GM19328 (cell line): ENCODE results near the gene PLXNB3.
"Not testable (repeated sequence)": the region's sequence is repeated elsewhere in the genome, so short reads cannot be mapped to it uniquely, and the experiment has no call there.

Experiments used
- ATAC-seq: cut with Tn5 transposase; IDR thresholded peaks from one replicate; pipeline ENCODE4 v1.9.1; 2021; ENCODE audit warnings: mild to moderate bottlenecking, moderate library complexity; ENCODE audit not compliant: unreplicated experiment

Gene PLXNB3

DNA sequence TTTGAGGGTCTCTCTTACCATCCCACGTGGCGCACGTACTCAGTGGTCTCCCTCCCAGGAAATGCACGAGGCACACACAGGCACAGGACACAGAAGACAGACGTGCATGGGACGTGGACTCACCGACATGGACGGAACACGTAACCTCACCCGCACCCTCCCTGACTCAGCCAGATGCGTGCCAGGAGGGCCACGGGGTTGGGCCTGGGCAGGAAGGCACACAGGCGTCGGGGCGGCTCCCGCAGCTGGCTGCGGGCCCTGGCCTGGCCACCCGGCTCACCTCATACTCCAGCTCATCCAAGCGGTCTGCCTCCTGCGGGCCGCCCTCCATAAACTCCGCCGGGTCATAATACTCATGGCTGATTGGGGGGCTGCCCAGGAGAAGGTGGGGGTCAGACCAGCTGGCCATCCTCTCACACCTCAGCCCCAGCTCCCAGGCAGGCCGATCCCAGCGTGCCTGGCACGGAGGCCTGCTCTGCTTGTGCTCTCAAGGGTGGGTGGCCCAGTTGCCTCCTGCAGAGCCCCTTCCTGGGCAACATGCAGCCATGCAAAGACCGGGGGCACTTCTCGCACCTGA lies 43.0 kb downstream of the PLXNB3 start:
- no peak for ATAC-seq

DNA sequence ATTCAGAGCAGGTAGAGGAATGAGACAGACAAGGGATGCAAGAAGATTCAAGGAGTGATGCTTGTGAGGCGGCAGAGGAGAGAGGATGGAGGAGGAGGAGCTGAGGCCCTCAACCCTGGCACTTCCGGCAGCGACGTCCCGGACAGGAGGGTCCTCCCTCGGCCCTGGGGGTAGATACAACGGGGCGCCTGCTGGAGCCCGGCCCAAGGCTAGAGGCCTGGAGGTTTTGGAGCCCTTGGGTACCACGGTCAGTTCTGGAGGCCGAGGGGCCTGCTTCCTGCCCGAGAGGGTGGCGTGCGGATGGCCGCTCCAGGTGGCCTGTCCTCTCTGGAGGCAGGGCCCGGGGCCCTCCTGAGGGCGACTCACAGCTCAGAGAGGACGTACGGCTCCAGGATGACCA lies 43.9 kb downstream of the PLXNB3 start:
- no peak for ATAC-seq

DNA sequence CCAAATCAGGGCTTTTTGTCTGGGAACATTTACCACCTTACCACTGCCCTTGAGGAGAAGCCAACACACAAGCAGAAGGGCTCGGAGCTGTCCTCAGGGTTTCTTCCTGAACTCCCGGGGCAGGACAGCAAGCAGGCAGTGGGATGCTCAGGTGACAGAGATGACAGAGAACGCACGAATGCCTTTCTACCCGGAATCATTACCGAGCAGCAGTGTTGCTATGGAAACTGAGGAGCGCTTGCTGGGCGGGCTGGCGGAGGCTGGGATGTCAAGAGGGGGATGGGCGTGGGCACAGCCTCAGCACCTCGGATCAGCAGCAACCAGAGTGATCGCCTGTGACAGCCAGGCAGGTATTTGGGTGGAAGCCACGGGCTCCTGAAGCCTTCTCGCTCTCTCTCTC lies 48.2 kb downstream of the PLXNB3 start:
- ATAC-seq = no peak

DNA sequence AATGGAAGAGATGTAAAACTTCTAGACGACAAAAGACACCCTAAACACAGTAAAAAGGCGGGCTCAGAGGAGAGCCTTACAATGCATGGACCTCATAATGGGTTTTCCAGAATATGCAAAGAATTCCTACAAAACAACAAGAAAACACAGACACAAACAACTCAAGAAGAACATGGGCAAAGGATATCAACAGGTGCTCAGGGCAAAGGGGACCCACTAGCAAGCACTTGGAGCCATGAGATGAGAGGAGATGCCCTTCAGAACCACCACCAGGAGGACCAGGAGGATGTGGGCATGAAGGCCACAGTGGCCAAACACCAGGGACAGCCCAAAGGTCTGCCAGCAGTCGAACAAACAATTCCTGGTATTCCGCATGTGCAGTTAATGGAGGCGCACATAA lies 49.1 kb downstream of the PLXNB3 start:
- no peak for ATAC-seq

DNA sequence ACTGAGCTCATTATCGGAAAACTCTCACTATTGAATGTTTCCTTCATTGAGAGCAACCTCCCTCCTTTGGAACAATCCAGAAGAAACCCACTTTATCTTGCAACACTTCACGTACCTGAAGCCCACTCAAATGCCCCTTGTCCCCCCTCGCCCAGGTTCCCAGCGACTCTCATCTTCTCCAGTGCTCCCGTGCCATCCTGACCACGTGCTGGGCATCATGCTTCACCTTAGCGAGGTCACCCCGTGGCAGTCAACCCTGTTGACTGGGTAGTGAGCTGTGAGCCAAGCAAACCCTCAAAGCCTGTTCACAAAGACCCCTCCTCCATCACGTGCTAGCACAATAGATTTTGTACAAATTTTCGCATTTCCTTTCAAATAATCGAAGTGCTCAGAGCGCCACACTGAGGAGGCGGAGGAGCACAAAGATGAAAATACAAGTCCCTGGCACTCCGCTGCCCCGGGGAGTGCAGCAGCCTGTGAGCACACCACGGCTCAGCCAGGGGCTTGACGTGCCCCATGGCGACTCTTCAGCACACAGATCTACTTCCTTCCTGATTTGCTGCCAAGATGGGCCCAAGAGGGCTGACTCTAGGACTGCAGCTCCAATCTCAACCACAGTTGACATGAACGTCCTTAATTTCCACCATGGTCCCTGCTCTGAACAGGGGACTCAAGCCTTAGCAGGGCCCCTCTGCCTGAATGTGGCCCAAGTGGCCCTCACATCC lies 50.7 kb downstream of the PLXNB3 start:
- ATAC-seq = no peak

DNA sequence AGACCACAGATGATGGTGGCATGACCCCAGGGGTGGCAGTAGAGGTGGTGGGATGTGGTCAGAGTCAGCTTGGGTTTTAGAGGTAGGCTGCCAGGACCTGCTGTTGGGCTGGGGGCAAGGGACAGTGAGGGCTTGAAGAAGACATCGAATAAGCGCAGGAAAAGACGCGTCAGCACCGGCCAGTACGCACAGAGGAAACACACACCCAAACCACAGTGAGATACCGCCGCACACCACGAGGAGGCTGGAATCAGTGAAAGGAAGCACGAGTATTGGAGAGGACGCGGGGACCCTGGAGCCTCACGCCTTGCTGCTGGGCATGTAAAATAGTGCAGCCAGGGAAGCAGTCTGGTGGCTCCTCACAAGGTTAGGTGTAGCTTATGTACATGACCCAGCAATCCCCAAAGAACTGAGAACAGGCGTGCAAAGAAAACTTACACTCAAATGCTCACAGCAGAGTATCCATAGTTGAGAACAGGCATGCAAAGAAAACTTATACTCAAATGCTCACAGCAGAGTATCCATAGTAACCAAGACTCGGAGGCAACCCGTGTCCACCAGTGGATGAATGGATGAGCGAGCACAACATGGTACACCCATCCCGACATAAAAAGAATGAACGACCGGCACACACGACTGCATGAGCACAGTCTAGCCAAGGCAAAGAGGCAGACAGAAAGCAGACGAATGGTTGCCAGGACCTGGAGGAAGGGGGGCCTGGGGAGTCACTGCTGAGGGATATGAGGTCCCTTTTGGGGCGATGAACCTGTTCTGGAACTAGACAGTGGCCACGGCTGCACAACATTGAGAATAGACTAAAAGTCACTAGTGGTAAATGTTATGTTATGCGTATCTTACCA lies 53.0 kb downstream of the PLXNB3 start:
- ATAC-seq = no peak

DNA sequence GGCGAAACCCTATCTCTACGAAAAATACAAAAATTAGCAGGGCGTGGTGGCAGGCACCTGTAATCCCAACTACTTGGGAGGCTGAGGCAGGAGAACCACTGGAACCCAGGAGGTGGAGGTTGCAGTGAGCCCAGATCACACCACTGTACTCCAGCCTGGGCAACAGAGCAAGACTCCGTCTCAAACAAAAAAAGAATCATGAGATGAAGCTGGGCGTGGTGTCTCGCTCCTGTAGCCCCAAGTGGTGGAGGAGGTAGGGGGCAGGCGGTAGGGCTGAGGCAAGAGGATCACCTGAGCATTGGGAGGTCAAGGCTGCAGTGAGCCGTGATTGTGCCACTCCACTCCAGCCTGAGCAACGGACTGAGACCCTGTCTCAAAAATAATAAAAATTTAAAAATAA lies 54.0 kb downstream of the PLXNB3 start:
- not testable (repeated sequence) for ATAC-seq

DNA sequence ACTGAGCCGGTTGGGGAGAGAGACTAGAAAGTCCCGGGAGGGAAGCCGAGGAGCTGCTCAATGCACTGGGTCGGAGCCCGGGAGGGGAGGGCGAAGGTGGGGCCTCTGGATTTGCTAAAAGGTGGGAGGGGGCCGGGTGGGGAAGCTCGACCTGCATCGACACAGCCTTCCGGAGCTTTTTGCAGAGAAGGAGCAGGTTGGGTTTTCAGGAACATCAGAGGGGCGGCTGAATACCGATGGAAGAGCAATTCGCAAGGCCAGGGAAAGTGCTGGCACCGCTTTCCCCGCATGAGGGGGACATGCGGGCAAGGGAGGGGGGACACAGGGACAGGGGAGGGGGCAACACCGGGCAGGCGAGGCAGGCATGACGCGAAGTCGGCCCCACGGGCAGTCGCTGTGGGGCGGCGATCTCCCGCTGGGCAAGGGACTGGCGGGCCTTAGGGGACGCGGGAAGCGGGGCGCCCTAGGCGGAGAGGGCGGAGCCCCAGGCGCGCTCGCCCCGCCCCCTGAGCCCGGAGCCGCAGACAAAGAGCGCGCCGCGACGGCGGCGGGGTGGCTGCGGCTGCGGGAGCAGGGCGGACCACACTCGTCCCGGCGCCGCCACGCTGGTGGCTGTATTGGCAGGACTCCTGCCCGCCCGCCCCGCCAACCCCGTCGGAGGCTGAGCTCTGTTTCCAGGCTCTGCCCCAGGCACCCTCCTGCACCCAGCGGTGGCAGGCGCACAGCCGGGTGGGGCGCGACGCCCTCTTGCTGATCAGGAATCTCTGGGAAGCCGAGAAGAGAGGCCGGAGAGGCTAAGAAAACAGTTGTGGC lies 54.7 kb downstream of the PLXNB3 start:
- no peak for ATAC-seq

DNA sequence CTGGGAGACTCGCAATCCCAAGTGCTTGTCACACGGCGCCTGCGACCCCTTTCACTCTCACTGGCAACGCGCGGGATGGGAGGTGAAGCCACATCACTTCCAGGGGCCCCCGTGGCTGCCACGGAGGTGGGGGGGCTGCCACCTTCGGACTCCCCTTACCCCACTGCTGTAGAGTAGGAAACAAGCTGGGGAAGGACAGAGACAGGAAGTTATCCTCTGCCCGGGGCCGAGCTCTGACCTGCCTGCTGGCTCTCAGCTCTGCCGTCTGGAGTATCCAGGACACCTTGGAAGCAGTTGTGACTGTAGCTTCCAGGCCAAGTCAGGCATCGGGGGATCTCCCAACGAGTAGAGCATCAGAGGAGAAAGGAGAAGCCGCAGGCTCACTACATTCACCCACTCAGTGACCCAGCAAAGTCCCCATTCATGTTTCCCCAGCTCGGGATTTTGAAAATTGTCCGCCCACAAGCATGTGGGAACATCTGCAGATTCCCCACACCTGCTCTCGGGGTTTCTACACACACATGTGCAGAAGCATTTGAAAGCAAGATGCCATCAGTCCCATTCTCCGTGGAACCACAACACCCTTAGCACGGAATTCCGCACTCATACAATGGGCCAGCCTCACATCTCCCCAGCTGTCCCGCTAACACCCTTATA lies 55.5 kb downstream of the PLXNB3 start:
- ATAC-seq = no peak

DNA sequence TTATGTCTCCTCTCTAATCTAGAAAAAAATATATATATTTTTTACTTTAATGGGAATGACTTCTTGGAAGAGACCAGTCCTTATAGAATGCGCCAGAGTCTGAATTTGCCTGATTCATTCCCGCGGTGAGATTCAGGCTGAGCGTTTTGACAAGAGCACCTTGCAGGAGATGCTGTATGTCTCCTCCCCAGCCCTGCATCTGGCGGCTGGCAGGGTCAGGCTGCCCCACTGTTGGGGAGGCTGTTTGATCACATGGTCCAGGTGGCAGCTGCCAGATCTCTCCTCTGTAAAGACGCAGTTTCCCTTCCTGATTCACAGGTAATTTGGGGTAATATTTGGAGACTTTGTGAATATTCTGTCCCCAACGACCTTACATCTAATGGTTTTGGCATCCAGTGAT lies 56.6 kb downstream of the PLXNB3 start:
- no peak for ATAC-seq

DNA sequence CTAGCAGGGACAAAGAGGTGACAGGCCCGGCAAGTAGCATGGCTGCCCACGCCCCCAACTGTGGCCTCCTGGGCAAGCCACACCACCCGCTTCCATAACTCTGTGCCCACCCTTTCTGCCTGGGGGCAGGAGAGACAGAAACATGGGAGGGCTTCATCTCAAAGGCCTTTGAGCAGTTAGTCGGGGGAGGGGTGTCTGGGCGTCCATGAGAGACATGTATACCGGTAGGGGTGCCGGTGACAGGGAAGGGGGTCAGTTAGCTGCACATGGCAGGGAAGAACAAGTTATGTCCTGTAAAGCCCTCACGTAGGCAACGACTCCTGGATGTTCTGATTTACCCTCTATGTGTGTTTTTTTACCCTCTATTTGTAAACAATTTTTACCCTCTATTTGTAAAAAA lies 57.0 kb downstream of the PLXNB3 start:
- no peak for ATAC-seq

DNA sequence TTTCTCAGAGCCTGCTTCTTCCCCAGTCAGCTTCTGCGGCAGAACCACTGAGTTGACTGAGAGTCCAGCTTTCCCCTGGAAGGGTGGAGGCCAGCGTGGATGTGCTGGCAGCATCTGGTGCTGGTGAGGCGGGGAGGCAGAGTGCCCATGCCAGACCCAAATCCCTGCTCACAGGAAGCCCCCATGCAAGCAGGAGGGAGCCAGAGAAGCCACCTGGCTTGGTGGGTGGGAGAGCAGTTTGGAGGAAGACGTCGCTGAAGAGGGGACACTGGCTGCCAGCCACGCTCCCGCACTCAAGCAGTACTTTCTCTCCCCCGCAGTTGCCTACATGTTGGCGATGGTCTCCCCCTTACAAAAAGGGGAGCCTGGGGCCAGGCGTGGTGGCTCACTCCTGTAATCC lies 60.3 kb downstream of the PLXNB3 start:
- no peak for ATAC-seq

DNA sequence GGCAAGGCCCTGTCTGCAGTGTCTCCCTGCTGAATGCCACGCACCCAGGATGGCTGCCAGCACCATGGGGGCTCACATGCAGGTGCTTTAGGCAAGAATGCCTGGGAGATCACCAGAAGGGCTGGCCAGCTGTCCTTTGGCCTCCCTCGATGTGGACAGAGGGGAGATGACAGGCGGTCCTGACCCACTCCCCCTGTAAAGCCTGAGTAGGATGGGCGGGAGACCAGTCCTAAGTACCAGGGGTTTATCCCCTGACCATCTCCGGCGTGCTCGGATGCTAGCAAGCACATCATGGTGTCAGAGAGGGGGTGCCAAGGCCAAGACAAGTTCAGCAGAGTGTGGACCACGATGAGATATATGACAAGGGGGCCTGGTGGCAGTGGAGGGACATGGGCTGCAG lies 61.0 kb downstream of the PLXNB3 start:
- ATAC-seq = no peak
